G401 (cell line): ENCODE results near the gene AKR1C3. TPM values are rescaled to one million over a fixed set of nuclear protein-coding genes. Genes with fewer than 3 reads are reported as not detected.
"Not testable (repeated sequence)": the region's sequence is repeated elsewhere in the genome, so short reads cannot be mapped to it uniquely, and the experiment has no call there.

ENCODE experiments used
- DNase-seq: peaks from one replicate; pipeline ENCODE4 v3.0.0-alpha.2; 2015; ENCODE audit warnings: low spot score
- in situ Hi-C: cut with HindIII; loops from 2 replicates; pipeline ENCODE4 v1.10.0; 2016; ENCODE audit warnings: low sequenced_read_pairs, mixed read lengths
- total RNA-seq: library from RNA; depleted of rRNA; stranded (reverse); fragments of >200 nt; shearing (Covaris generic); gene quantifications from 2 replicates; pipeline ENCODE4 v1.2.3, GENCODE V29; 2014

AKR1C3 gene
- total RNA-seq, 1 experiment from 2014 or later: not detected

- in situ Hi-C loops: no loop called here
- DNase-seq: no peak
These were observed 14.4 kb upstream of the AKR1C3 start for GRCh38 chr10:5079836-5080235.

- no peak for DNase-seq
- in situ Hi-C loops: no loop called here
These were observed 13.1 kb upstream of the AKR1C3 start for GRCh38 chr10:5081091-5081490.

GRCh38 chr10:5088703-5089261 is 5.4 kb upstream of the AKR1C3 start:
- in situ Hi-C loops: no loop called here

GRCh38 chr10:5089865-5090264 is 4.3 kb upstream of the AKR1C3 start:
- in situ Hi-C loops: no loop called here
- DNase-seq: no peak

More at GRCh38 chr10:5088703-5089261, 5.4 kb upstream of the AKR1C3 start:
- DNase-seq: no peak

GRCh38 chr10:5090551-5090950 is 3.7 kb upstream of the AKR1C3 start:
- DNase-seq: no peak
- in situ Hi-C loops: no loop called here

- in situ Hi-C loops: no loop called here
- no peak for DNase-seq
These were observed 3.0 kb upstream of the AKR1C3 start for GRCh38 chr10:5091196-5091595.

- in situ Hi-C loops: no loop called here
- no peak for DNase-seq
These were observed 1.8 kb upstream of the AKR1C3 start for GRCh38 chr10:5092375-5092774.

GRCh38 chr10:5092848-5093790 is 1.1 kb upstream of the AKR1C3 start:
- in situ Hi-C loops: no loop called here

GRCh38 chr10:5095687-5096086 is 1.5 kb downstream of the AKR1C3 start:
- in situ Hi-C loops: no loop called here
- no peak for DNase-seq

More at GRCh38 chr10:5092848-5093790, 1.1 kb upstream of the AKR1C3 start:
- DNase-seq: no peak

- in situ Hi-C loops: no loop called here
- no peak for DNase-seq
These were observed 1.9 kb downstream of the AKR1C3 start for GRCh38 chr10:5096108-5096507.

GRCh38 chr10:5102479-5102878 is 8.3 kb downstream of the AKR1C3 start:
- in situ Hi-C loops: not testable (repeated sequence)

GRCh38 chr10:5103481-5103880 is 9.3 kb downstream of the AKR1C3 start:
- in situ Hi-C loops: no loop called here
- no peak for DNase-seq

More at GRCh38 chr10:5102479-5102878, 8.3 kb downstream of the AKR1C3 start:
- not testable (repeated sequence) for DNase-seq

- DNase-seq: no peak
- in situ Hi-C loops: no loop called here
These were observed 11.4 kb downstream of the AKR1C3 start for GRCh38 chr10:5105626-5106025.

GRCh38 chr10:5106553-5106952 is 12.3 kb downstream of the AKR1C3 start:
- no peak for DNase-seq
- in situ Hi-C loops: no loop called here

- in situ Hi-C loops: no loop called here
These were observed 13.8 kb downstream of the AKR1C3 start for GRCh38 chr10:5107860-5108526.

GRCh38 chr10:5108658-5109416 is 14.6 kb downstream of the AKR1C3 start:
- DNase-seq: no peak
- in situ Hi-C loops: no loop called here

More at GRCh38 chr10:5107860-5108526, 13.8 kb downstream of the AKR1C3 start:
- DNase-seq: no peak

- DNase-seq, in situ Hi-C loops: not testable (repeated sequence)
These were observed 15.6 kb downstream of the AKR1C3 start for GRCh38 chr10:5109861-5110260.

- in situ Hi-C loops: no loop called here
- DNase-seq: no peak
These were observed 22.4 kb downstream of the AKR1C3 start for GRCh38 chr10:5116621-5117020.

GRCh38 chr10:5117026-5117425 is 22.8 kb downstream of the AKR1C3 start:
- in situ Hi-C loops: no loop called here

More at GRCh38 chr10:5117026-5117425, 22.8 kb downstream of the AKR1C3 start:
- DNase-seq: no peak
